ENCODE measurements around the gene HAND2. TPM values are rescaled to one million over a fixed set of nuclear protein-coding genes. Genes with fewer than 3 reads are reported as not detected.

HAND2 gene
- total RNA-seq, 1 experiment from 2014 or later, result not detected

- no peaks in the 10 kb centered on the region for H4K20me1 ChIP-seq (ENCODE audit: insufficient read depth)
- no peaks in the 10 kb centered on the region for H3K27me3 ChIP-seq (ENCODE audit: insufficient read depth, low read depth)
- no peak overlapping the region for H3K4me3 ChIP-seq
- no peak overlapping the region for H3K4me2 ChIP-seq
- intact Hi-C loops (cut with micrococcal nuclease; ENCODE audit: unreplicated experiment), result loop anchor here (10.0 kb wide), 1 partner anchor 651 kb away; no protein-coding TSS in a partner anchor
- ChIA-PET CTCF (no interaction called here), POLR2A (ENCODE audit: unreplicated experiment) (no interaction called here)
- no peaks in the 10 kb centered on the region for H3F3A ChIP-seq (ENCODE audit: insufficient read depth, low read depth)
- no peaks in the 10 kb centered on the region for H3K9me3 ChIP-seq (ENCODE audit: insufficient read depth, low read depth)
- no peaks in the 10 kb centered on the region for H3K9me2 ChIP-seq (ENCODE audit: insufficient read depth)
- no peak for DNase-seq
- H2AFZ ChIP-seq, result no peak overlapping the region
- no peaks in the 10 kb centered on the region for H3K36me3 ChIP-seq (ENCODE audit: low read depth)
- H3K27ac ChIP-seq, result no peak overlapping the region
- no TSS peak for BruUV-seq (replicated peaks)
- H3K79me2 ChIP-seq (ENCODE audit: low read depth), result no peaks in the 10 kb centered on the region
- H3K4me1 ChIP-seq (replicated peaks; ENCODE audit: insufficient read depth), result no peaks in the 10 kb centered on the region
- no peak for TF ChIP-seq CTCF (conservative IDR thresholded peaks at IDR 0.05)
- TF ChIP-seq EZH2 (IDR thresholded peaks at IDR 0.05; ENCODE audit: low read depth), result no peak
Observed at GRCh38 chr4:173503330-173504180, 26.5 kb downstream of the HAND2 start.

GRCh38 chr4:173502282-173502681 is 27.7 kb downstream of the HAND2 start:
- Histone ChIP-seq H3K27me3 (ENCODE audit: insufficient read depth, low read depth) (no peaks in the 10 kb centered on the region), H4K20me1 (ENCODE audit: insufficient read depth) (no peaks in the 10 kb centered on the region), H3K9me3 (ENCODE audit: insufficient read depth, low read depth) (no peaks in the 10 kb centered on the region), H3F3A (ENCODE audit: insufficient read depth, low read depth) (no peaks in the 10 kb centered on the region), H3K4me1 (replicated peaks; ENCODE audit: insufficient read depth) (no peaks in the 10 kb centered on the region), H3K27ac (no peak overlapping the region), H3K4me2 (no peak overlapping the region), H3K36me3 (ENCODE audit: low read depth) (no peaks in the 10 kb centered on the region), H3K79me2 (ENCODE audit: low read depth) (no peaks in the 10 kb centered on the region), H3K9me2 (ENCODE audit: insufficient read depth) (no peaks in the 10 kb centered on the region), H3K4me3 (no peak overlapping the region), H2AFZ (no peak overlapping the region)
- no peak for DNase-seq
- CTCF ChIA-PET, result no interaction called here
- intact Hi-C loops (cut with micrococcal nuclease; ENCODE audit: unreplicated experiment), result loop anchor here (10.0 kb wide), 1 partner anchor 653 kb away; no protein-coding TSS in a partner anchor
- POLR2A ChIA-PET (ENCODE audit: unreplicated experiment), result no interaction called here
- BruUV-seq (replicated peaks), result no TSS peak
- TF ChIP-seq EZH2 (IDR thresholded peaks at IDR 0.05; ENCODE audit: low read depth) (no peak), CTCF (conservative IDR thresholded peaks at IDR 0.05) (no peak)

- no peaks in the 10 kb centered on the region for H4K20me1 ChIP-seq (ENCODE audit: insufficient read depth)
- H3K79me2 ChIP-seq (ENCODE audit: low read depth), result no peaks in the 10 kb centered on the region
- no peak overlapping the region for H3K4me3 ChIP-seq
- H3K9me3 ChIP-seq (ENCODE audit: insufficient read depth, low read depth), result no peaks in the 10 kb centered on the region
- H3K4me1 ChIP-seq (replicated peaks; ENCODE audit: insufficient read depth), result no peaks in the 10 kb centered on the region
- no peak for DNase-seq
- CTCF ChIA-PET, result no interaction called here
- intact Hi-C loops (cut with micrococcal nuclease; ENCODE audit: unreplicated experiment), result loop anchor here (10.0 kb wide), 1 partner anchor 653 kb away; no protein-coding TSS in a partner anchor
- POLR2A ChIA-PET (ENCODE audit: unreplicated experiment), result no interaction called here
- TF ChIP-seq EZH2 (IDR thresholded peaks at IDR 0.05; ENCODE audit: low read depth) (no peak), CTCF (conservative IDR thresholded peaks at IDR 0.05) (no peak)
- no peak overlapping the region for H2AFZ ChIP-seq
- no peaks in the 10 kb centered on the region for H3K9me2 ChIP-seq (ENCODE audit: insufficient read depth)
- H3K27ac ChIP-seq, result no peak overlapping the region
- no peaks in the 10 kb centered on the region for H3K36me3 ChIP-seq (ENCODE audit: low read depth)
- H3F3A ChIP-seq (ENCODE audit: insufficient read depth, low read depth), result no peaks in the 10 kb centered on the region
- no peak overlapping the region for H3K4me2 ChIP-seq
- no TSS peak for BruUV-seq (replicated peaks)
- H3K27me3 ChIP-seq (ENCODE audit: insufficient read depth, low read depth), result no peaks in the 10 kb centered on the region
Observed at GRCh38 chr4:173501592-173502150, 28.4 kb downstream of the HAND2 start.
